Nucleus accumbens (tissue), 56 donors: ENCODE results near the gene MSRB3.

Experiments used
- DNase-seq, 56 donors: peaks; one replicate each; lab custom pipeline; 2025; lab: John Stamatoyannopoulos, UW

MSRB3 gene

DNA sequence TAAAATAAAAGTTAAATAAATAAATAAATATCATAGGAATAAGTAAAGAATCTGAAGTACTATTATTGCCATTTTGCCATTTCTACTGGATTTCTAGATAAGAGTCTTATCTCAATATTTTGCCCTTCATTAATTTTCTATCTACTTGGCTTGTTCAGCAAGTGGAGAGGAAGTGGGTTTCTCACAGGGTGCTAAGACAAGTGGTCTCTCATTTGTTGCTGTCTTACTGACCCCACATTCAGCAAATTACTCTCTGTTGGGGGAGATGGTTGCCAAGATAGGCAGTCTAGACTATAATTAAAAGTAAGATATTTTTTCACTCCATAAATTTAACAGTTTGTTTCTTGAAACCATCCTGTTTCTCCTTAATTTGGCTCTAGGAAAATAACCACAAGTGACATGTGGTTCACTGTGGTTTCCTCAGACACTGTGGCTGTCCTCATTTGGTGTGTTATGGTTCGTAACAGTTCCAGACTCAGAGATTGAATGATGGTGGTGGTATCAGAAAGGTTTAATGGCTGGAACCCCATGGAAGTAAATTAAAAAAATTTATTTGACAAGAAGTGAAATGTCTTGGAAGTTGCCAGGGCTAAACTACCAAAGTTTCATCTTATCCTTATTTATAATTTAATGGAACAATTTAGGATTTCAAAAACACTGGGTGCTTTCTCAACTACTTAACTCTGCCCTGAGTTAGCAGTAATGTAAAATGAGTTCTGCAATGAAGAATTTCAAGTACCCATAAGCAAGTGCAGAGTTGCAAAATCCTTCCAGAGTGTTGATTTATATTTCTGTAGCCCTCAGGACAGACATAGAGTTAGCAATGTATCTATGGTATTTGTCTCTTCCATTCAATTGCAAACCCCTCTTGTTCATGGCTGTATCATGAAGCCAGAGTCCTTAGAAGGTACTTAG, 214.8 kb downstream of the MSRB3 start:
- no peak for DNase-seq

DNA sequence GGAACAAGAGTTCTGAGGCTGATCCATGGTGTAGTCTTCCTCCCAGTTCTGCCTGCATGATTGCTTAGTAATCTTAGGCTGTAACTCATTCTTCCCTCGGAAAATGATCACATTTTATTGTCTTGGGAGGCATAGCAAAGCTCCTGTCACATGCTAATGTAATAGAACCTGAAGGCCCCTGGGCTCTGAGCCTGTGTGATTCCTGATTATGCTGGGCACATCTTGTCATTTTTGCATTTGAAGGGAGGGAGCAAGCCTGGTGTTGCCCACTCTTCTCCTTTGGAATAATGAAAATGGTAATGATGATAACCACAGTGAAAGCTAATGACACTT, 215.4 kb downstream of the MSRB3 start:
- DNase-seq, result no peak

DNA sequence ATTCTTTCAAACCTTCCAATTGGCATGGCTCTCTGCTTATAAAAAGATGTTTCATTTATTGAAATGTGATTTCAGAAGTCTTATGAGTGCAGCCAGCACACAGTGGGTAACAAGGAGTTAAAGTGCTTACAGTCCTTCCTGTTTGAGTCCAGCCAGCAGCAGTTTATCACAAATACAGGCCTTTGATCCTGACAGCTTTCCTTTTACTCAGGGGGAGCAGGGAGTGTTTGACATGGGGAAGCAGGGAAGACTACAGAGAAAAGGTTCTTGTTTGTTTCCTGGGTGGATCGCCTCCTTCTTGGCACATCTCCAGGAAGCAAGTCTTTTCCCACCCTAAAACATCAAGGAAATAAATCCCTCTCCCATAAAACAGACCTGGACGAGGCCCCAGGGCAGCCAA, 216.1 kb downstream of the MSRB3 start:
- DNase-seq, result no peak

DNA sequence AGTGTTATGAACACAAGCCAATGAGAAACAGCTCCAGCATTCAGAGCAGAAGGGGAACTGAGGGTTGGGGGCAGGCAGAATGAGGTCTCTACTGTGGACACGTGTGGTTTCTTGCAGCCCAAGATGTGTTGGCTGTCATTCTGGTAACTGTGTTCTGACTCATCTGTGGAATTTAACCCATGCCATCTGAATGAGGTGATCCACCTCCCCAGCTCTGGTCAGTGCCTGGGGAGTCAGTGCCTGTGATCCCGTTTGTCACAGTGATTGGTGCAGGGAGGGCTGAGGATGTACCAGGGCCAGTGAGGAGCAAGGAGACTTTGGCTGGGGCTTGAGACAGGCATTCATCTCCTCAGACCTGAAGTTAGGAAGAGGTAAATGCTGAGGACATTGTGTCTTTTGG, 216.8 kb downstream of the MSRB3 start:
- DNase-seq, result no peak

DNA sequence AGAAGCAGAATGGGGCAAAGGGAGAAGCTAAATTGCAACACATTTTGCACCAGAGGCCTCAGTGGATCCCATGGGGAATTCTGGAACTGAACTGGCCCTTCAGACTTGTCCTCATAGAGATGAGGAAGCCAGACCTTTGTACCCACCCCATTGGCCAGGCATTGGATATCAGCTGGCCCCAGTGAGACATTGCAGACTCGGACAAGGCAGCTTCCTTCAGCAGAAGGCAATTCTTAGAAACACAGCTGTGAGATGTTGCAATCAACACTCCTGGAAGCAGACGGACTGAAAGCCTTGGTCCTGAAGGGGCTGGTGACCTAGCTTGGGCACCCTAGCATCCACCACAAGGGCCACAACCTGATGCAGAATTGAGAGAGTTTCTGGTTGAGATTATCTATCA, 218.1 kb downstream of the MSRB3 start:
- DNase-seq, result no peak

DNA sequence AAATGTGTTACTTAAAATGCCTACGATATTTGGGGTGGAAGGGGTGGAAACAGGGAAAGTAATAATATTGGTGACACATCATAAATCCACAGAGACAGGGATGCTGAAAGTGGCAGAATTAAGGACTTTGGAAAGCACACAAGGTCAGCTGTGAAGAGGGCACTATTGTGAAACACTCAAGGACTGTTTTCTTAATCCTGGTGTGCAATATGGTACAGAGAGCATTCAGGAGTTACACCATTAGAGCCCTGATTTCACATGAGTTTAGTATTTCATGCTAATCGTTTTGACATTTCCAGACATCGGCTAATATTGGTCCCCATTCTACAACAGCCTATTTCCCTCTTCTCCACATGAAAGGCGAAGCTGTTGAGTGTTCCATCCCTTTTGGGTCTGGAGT, 219.2 kb downstream of the MSRB3 start:
- no peak for DNase-seq

DNA sequence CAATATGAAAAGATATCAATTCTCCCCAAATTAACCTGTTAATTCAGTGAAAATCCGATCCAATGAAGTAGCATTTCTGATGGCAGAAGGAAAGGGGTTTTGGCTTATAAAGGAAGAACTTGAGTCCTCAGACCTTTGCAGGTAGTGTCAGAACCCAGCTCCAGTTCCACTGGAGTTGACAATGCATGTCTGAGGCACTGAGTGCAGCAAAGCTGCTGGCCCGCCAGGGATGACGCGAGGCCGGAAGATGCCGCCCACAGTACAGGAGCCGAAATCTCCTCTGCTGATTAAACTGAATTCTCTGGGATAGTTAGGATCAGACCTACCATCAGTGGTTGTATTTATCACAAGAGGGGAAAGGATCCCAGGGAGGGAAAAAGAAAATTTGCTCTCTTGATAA, 220.7 kb downstream of the MSRB3 start:
- DNase-seq, result no peak

DNA sequence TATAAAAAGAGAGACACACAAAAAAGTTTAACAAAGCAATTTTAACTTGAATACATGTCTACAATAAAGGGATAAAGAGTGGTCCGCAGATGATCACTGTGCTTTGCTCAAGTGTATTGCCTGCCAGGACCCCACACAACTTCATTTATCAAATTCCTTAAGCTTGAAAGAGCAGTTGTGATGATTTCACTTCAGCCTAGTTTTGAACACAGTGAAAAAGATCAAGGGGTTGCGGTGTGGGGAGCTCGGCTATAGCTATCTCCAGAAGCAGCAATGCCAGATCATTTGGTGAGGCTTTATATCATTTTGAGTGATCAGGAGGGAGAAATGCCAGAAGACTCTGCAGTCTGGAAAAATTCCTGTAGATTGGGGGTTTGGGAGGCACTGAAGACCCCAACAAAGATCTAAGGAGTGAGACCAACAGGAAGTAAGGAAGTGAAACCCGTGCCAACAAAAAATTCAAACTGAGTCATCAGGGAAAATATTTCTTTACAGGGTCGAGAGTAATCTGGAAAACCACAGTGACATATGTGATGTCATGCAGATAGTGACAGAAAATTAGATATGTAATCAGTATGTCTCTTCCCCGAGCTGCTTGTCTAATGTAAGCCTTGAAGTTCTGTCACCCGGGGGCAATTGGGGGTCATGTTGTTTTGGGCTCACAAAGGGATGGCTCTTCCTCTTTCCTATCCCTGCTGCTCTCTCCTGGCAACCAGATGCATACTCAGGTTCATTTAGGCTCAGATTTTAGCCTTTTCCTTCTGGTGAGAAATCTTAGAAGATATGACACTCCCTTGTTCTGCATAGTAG, 221.8 kb downstream of the MSRB3 start:
- DNase-seq, result no peak

DNA sequence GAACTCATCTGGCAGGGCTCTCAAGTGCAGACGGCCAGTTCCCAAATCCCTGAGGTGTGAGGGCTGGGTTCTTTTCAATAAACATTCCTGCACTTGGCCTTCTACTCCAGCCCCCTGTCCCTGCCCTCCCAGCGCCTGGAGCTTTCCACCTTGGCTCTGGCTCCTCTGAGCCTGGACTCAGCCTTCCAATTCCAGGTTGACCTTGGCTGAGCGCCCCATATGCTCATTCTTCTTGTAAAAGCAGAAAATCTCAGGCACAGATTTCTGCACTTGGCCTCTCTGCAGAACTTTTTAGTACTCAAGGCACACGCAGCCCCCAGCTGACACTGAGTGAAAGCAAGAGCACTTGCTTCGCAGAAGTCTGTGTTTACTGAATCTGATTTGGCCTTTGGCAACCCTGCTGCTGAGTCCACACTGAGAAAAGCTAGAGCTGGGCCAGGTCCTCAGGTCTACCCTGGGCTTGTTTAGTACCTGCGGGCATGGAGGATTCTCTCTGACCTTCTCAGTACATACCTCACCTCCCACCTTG, 222.7 kb downstream of the MSRB3 start:
- peak in 31 of 56 donors; percentile 2 to 61 (median 18) for DNase-seq

DNA sequence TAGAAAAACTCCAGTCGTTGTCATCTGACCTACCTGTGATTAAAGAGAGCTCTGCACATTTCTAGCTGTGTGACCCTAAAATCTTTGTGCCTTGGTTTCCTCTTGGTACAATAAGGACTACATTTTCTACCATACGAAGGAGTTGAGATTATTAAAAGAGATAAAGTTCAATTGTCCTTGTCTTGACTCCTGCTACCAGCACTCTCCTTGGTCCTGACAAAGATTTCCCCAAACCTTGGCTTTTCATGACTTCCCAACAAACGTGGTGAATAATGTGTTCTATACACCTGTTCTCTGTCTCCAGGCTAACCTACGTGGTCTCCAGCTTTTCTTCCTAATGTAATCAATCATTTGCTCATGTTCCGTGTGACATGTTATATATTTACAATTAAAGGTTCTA, 223.5 kb downstream of the MSRB3 start:
- DNase-seq, result no peak

DNA sequence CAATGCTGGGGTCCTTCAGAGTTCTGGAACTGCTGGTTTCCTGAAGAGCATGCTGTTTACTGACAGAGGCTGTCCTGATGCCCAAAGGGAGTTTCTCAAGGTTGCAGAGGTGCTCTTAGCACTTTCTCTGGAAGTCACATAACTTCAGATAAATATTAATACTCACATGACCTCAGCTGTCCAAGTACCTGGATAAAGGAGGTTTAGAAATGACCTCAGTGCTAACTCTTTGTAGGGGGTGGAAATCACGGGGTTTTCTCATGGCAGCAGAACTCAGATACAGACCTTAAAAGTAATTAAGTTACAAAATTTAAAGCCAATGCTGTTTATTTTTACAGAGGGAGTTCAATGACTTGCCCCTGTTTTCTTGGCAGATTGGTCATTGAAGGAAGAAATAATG, 225.9 kb downstream of the MSRB3 start:
- DNase-seq, result no peak

DNA sequence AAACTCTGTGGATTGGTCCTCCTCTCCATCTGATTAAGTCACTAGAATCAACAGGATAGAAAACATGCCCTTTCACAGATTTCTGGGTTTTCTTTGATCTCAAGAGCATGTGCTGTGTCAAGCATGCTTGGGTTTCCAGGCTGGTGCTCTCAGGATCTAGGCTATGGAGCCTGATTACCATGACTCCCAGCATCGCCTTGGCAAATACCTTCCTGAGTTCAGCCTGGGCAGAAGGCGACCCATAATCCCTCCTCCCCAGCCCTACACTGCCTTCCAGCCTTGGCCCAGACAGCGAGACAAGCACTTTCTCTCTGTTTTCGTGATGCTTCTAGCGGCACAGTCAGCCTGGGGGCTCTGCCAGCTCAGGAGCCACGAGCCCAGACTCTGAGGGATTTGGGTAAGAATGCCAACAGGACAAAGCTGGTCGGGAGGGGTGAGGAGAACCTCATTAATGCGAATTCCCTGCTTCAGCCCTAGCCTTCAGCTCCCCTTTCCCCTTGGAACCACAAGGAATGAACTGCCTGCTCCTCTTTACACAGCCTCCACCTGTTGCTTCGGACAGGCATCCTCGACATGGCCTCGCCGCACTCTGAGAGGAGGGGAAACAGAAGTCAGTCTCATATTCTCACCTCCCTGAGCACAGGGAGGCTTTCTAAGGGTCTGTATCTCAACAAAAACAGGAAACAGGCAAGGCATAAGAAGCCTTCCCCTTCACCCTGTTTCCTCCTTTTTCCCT, 227.1 kb downstream of the MSRB3 start:
- peak in 5 of 56 donors; percentile 0 to 4 (median 2) for DNase-seq

DNA sequence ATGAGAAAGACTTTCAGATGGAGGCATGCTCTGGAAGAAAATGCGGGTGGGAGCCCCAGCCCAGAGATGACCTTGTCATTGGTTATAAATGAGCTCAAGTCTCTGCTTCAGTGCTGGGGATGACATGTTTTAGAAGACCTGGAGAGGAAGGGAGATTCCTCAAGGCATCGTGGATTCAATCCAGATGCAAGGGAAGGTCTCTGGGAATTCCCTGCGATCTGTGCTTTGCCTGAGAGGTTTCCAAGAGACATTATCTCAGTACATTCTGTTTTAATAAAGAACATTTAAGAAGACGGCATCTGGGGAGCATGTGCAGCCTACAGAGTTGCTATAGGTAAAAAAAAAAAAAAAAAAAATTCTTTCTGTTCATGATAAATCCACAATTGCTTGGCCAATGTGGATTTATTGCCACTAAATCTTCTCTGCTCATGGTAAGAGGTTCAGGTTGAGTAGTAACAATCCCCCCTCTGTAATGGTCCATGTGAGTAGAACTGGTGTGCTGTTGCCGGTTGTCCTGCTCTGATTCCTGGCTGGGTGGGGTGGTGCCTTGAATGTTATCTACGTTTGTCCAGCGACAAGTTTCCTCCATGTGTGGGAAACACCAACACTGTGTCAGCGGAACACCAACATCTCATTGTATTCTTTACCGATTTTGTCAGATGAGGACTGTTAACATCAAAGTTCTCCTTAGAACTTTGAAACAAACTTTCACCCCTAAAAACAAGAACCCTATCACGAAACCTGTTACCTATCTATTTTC, 230.0 kb downstream of the MSRB3 start:
- DNase-seq, result no peak

DNA sequence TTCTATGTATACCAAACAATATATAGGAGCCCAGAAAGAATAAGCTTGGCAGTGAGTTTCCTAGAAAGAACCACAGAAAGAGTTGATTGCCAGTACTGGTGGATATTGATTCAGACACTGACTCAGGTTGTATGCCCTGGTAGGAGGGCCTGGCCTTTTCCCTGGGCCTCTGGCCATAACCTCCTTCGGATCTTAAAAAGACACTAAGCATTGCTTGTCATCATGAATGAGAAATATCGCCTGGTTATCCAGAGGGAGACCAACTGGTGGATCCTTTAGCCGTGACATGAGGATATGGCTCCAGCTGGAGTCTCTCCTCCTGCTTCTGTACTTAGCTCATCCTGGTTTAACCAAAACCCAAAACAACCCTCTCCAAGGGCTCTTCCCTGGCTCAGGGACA, 231.5 kb downstream of the MSRB3 start:
- DNase-seq, result no peak

DNA sequence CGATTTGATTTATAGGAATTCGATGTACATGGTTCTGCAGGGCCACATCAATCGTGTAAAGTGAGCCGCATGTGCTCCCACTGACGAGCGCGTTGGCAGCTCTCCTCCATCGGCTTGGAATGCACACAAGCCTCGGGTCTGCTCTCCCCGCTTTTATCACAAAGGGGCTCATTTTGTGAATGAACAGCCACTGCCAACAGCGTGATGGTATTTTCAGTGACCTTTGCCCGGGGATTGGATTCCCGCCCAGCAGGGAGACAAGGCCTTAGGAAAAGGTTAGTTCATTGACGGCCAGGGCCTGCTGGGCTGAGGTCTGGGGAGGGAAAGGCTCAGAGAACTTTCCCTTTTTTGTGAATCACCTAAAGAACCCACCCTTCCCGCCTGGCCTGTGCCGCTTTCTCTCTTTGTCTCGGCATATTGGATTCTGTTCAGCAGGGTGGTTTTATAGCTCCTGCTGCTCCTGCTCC, 232.1 kb downstream of the MSRB3 start:
- peak in 47 of 56 donors; percentile 3 to 75 (median 25) for DNase-seq

DNA sequence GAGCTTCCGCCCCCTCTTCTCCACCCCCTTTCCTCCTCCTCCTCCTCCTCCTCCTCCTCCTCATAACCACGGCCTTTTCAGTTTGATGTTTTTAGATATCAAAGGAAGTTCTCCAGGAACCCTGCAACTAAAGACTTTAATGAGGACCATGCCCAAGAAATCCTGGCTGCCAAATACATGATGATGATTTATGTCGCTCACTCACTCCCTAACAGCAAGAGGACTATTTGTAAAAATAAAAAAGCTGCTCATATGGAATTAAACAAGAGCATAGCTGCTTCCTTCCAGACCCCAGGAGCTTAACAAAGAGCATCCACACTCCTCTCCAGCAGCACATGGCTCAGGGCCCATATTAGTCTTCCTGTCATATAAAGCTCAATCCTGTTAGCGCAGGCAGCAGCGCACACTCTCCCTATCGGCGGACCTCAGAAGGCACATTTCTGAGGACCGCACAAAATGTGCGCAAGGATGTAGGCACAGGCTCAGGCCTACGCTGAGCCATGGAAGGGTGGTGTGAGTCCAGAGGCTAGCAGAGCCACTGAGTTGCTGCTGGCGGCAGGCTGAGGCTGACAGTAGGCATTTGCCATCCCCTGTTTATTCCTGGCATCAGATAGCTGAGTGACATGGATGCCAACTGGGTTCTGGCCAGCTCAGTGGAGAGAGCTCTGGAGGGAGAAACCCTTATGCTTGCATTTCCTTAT, 232.8 kb downstream of the MSRB3 start:
- peak in 36 of 56 donors; percentile 0 to 59 (median 18) for DNase-seq

DNA sequence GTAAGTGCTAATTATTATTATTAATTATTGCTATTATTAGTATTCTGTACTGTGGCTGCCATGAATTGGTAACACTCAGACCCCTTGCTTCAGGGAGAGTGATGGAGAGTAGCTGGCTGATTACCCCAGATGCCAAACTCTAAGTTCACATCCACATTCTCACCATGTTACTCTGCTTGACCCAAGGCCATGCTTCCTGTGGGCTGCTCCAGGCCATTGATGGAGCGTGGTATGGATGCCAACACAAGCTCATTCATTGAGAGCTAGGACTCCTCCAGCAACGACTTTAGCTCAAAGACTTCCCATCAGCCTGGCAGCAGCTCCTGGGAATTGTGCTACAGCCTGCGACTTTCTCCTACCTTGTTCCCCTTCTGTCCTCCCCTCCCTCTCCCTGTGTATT, 233.4 kb downstream of the MSRB3 start:
- DNase-seq, result no peak
